Neural cell (in vitro differentiated cells): ENCODE data around the gene CEP72. TPM values are rescaled to one million over a fixed set of nuclear protein-coding genes. Genes with fewer than 3 reads are reported as not detected.

ENCODE experiments used
- H2AFZ ChIP-seq: fragments of 200-600, 300-800 bp; sonication (generic), shearing (Covaris generic); 2 replicates; pipeline ENCODE4 v1.6.0; 2014; ENCODE audit warnings: low read depth, mild to moderate bottlenecking, antibody characterized with exemption, low read length, moderate library complexity
- H3F3A ChIP-seq: fragments of 200-600 bp; shearing (Covaris generic); 2 replicates; pipeline ENCODE4 v1.6.1; 2016; ENCODE audit warnings: mild to moderate bottlenecking, moderate library complexity, mixed read lengths, antibody characterized with exemption, low read length; ENCODE audit not compliant: insufficient read depth, poor library complexity, severe bottlenecking
- H3K27ac ChIP-seq: fragments of 200-600, 300-800 bp; sonication (generic), shearing (Covaris generic); 2 replicates; pipeline ENCODE4 v1.5.1; 2014; ENCODE audit warnings: mild to moderate bottlenecking, low read length, moderate library complexity
- H3K27me3 ChIP-seq: fragments of 300-800, 200-600 bp; sonication (generic), shearing (Covaris generic); 2 replicates; pipeline ENCODE4 v1.6.0; 2014; ENCODE audit warnings: mild to moderate bottlenecking, low read depth, low read length, moderate library complexity; ENCODE audit not compliant: insufficient read depth
- H3K36me3 ChIP-seq: fragments of 300-800, 200-600 bp; sonication (generic), shearing (Covaris generic); 2 replicates; pipeline ENCODE4 v1.5.1; 2014; ENCODE audit warnings: mild to moderate bottlenecking, antibody characterized with exemption, low read length, moderate library complexity; ENCODE audit not compliant: insufficient read depth
- H3K4me2 ChIP-seq: fragments of 300-800, 200-600 bp; sonication (generic), shearing (Covaris generic); 2 replicates; pipeline ENCODE4 v1.6.0; 2014; ENCODE audit warnings: mild to moderate bottlenecking, low read length
- H3K4me3 ChIP-seq: fragments of 300-800, 200-600 bp; sonication (generic), shearing (Covaris generic); 2 replicates; pipeline ENCODE4 v1.5.1; 2014; ENCODE audit warnings: mild to moderate bottlenecking, low read length, moderate library complexity
- H3K79me2 ChIP-seq: fragments of 200-600 bp; shearing (Covaris generic); replicated peaks from 2 replicates; pipeline ENCODE4 v1.6.0; 2014; ENCODE audit warnings: mild to moderate bottlenecking, low read length, moderate library complexity; ENCODE audit not compliant: insufficient read depth
- H3K9ac ChIP-seq: fragments of 300-800, 200-600 bp; sonication (generic), shearing (Covaris generic); 2 replicates; pipeline ENCODE4 v1.6.1; 2016; ENCODE audit warnings: mild to moderate bottlenecking, low read length, mixed read lengths
- H3K9me2 ChIP-seq: fragments of 200-600 bp; shearing (Covaris generic); 2 replicates; pipeline ENCODE4 v1.6.1; 2016; ENCODE audit warnings: mild to moderate bottlenecking, low read length, mixed read lengths; ENCODE audit not compliant: insufficient read depth
- H3K9me3 ChIP-seq: fragments of 200-600, 300-800 bp; sonication (generic), shearing (Covaris generic); 2 replicates; pipeline ENCODE4 v1.6.1; 2016; ENCODE audit warnings: mild to moderate bottlenecking, mixed run types, low read length, moderate library complexity, mixed read lengths
- H4K20me1 ChIP-seq: fragments of 200-600 bp; shearing (Covaris generic); 2 replicates; pipeline ENCODE4 v1.6.1; 2016; ENCODE audit warnings: mild to moderate bottlenecking, mixed run types; ENCODE audit not compliant: insufficient read depth
- EP300 ChIP-seq: fragments of 450-650 bp; conservative IDR thresholded peaks from 2 replicates; pipeline ENCODE4 v1.6.1; 2014; ENCODE audit warnings: antibody characterized with exemption, mild to moderate bottlenecking, moderate library complexity; ENCODE audit not compliant: poor library complexity, severe bottlenecking
- EZH2 ChIP-seq: fragments of 200-600, 300-800 bp; shearing (Covaris generic), sonication (generic); IDR thresholded peaks from 2 replicates; pipeline ENCODE4 v1.6.1; 2014; ENCODE audit warnings: antibody characterized with exemption, low read length, borderline replicate concordance, mild to moderate bottlenecking; ENCODE audit not compliant: insufficient read depth, poor library complexity, severe bottlenecking
- MXI1 ChIP-seq: fragments of 450-650 bp; conservative IDR thresholded peaks from 2 replicates; pipeline ENCODE4 v1.6.1; 2014; ENCODE audit warnings: antibody characterized with exemption, mild to moderate bottlenecking; ENCODE audit not compliant: poor library complexity, severe bottlenecking
- POLR2AphosphoS5 ChIP-seq: IDR thresholded peaks from 2 replicates; pipeline ENCODE4 v1.6.1; 2012
- RAD21 ChIP-seq: fragments of 450-650 bp; conservative IDR thresholded peaks from 2 replicates; pipeline ENCODE4 v1.6.1; 2014; ENCODE audit warnings: antibody characterized with exemption, mild to moderate bottlenecking, moderate library complexity
- SMC3 ChIP-seq: fragments of 450-650 bp; conservative IDR thresholded peaks from 2 replicates; pipeline ENCODE4 v1.6.1; 2014; ENCODE audit warnings: antibody characterized with exemption, mild to moderate bottlenecking, moderate library complexity; ENCODE audit not compliant: poor library complexity
- TAF1 ChIP-seq: IDR thresholded peaks from 2 replicates; pipeline ENCODE4 v1.6.1; 2012; ENCODE audit warnings: low read depth
- polyA plus RNA-seq: library from polyadenylated mRNA; depleted of rRNA; stranded (reverse); fragments of >200 nt; gene quantifications from 2 replicates; pipeline ENCODE4 v1.2.3, GENCODE V29; 2014
- TF ChIP-seq, protein P1 (sequence below): IDR thresholded peaks from 2 replicates; pipeline ENCODE4 v1.6.1; 2012; ENCODE audit warnings: borderline replicate concordance
- TF ChIP-seq, protein P2 (sequence below): fragments of 450-650 bp; IDR thresholded peaks from 2 replicates; pipeline ENCODE4 v1.5.1; 2014; ENCODE audit warnings: antibody characterized with exemption, mild to moderate bottlenecking, moderate library complexity; ENCODE audit not compliant: poor library complexity, severe bottlenecking

CEP72 gene
- polyA plus RNA-seq, 1 donor from 2014 or later, result 5.9 TPM

DNA sequence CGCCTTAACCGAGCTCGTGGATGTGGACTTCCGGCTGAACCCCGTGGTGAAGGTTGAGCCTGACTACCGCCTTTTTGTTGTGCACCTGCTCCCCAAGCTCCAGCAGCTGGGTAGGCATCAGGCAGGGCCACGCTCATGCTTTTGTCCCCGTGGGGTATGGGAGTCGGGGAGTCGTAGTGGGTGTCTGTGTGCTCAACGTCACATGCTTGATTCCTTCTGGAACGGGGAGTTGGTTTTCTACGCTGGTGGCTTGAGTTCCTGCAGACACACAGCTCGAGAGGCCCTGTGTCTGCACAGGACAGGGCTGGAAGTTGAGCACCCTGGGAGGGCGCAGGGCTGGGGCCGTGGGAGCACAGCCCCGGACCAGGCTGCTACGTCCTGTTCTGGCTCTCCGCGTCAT lies 8.0 kb downstream of the CEP72 start:
- Histone ChIP-seq H3K4me2 (no peak overlapping the region), H3K27me3 (no peaks in the 10 kb centered on the region), H3K9me2 (no peaks in the 10 kb centered on the region), H3K9me3 (no peaks in the 10 kb centered on the region), H3F3A (no peaks in the 10 kb centered on the region), H3K4me3 (no peak overlapping the region), H2AFZ (no peak overlapping the region), H3K9ac (no peak overlapping the region), H3K79me2 (peaks cover 4% of the 10 kb centered on the region), H3K36me3 (no peaks in the 10 kb centered on the region), H3K27ac (no peak overlapping the region), H4K20me1 (no peaks in the 10 kb centered on the region)
- TF ChIP-seq TAF1 (no peak), POLR2AphosphoS5 (no peak), EP300 (no peak), SMC3 (no peak), RAD21 (no peak), EZH2 (no peak), MXI1 (no peak)
- TF ChIP-seq, protein P1, sequence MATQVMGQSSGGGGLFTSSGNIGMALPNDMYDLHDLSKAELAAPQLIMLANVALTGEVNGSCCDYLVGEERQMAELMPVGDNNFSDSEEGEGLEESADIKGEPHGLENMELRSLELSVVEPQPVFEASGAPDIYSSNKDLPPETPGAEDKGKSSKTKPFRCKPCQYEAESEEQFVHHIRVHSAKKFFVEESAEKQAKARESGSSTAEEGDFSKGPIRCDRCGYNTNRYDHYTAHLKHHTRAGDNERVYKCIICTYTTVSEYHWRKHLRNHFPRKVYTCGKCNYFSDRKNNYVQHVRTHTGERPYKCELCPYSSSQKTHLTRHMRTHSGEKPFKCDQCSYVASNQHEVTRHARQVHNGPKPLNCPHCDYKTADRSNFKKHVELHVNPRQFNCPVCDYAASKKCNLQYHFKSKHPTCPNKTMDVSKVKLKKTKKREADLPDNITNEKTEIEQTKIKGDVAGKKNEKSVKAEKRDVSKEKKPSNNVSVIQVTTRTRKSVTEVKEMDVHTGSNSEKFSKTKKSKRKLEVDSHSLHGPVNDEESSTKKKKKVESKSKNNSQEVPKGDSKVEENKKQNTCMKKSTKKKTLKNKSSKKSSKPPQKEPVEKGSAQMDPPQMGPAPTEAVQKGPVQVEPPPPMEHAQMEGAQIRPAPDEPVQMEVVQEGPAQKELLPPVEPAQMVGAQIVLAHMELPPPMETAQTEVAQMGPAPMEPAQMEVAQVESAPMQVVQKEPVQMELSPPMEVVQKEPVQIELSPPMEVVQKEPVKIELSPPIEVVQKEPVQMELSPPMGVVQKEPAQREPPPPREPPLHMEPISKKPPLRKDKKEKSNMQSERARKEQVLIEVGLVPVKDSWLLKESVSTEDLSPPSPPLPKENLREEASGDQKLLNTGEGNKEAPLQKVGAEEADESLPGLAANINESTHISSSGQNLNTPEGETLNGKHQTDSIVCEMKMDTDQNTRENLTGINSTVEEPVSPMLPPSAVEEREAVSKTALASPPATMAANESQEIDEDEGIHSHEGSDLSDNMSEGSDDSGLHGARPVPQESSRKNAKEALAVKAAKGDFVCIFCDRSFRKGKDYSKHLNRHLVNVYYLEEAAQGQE, result no peak
- TF ChIP-seq, protein P2, sequence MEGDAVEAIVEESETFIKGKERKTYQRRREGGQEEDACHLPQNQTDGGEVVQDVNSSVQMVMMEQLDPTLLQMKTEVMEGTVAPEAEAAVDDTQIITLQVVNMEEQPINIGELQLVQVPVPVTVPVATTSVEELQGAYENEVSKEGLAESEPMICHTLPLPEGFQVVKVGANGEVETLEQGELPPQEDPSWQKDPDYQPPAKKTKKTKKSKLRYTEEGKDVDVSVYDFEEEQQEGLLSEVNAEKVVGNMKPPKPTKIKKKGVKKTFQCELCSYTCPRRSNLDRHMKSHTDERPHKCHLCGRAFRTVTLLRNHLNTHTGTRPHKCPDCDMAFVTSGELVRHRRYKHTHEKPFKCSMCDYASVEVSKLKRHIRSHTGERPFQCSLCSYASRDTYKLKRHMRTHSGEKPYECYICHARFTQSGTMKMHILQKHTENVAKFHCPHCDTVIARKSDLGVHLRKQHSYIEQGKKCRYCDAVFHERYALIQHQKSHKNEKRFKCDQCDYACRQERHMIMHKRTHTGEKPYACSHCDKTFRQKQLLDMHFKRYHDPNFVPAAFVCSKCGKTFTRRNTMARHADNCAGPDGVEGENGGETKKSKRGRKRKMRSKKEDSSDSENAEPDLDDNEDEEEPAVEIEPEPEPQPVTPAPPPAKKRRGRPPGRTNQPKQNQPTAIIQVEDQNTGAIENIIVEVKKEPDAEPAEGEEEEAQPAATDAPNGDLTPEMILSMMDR, result no peak

DNA sequence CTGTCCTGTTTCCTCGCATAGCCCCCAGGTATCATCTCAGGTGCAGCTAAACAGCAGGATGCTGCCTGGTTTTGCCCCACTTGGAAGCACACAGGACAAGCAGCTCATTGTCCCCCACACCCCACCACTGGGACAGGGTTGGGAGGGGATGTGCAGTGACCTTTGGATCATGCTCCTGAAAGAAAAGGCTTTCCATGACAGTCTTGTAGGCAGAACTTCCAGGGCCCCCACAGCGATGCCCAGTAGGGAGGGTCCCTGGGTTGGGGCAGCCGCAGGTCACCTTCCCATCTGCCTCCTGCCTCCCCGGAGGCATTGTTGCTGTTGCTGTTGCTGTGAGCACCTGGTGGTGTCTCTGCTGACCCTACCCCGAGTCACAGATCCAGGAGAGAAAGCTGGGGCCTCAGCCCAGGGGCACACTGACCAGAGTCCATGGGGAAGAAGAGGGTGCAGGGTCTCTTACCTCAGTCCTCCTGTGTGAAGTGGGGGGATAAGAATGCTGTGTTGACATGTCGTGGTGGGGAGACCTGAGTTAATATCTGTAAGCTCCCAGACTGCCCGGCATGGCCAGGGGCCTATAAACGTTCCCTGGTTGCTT lies 8.5 kb downstream of the CEP72 start:
- H3K9ac ChIP-seq, result no peak overlapping the region
- peaks cover 4% of the 10 kb centered on the region for H3K79me2 ChIP-seq
- H3K36me3 ChIP-seq, result no peaks in the 10 kb centered on the region
- no peaks in the 10 kb centered on the region for H3K9me3 ChIP-seq
- no peak overlapping the region for H3K27ac ChIP-seq
- H3K27me3 ChIP-seq, result no peaks in the 10 kb centered on the region
- H3K4me3 ChIP-seq, result no peak overlapping the region
- H4K20me1 ChIP-seq, result no peaks in the 10 kb centered on the region
- H3F3A ChIP-seq, result no peaks in the 10 kb centered on the region
- no peak overlapping the region for H3K4me2 ChIP-seq
- no peaks in the 10 kb centered on the region for H3K9me2 ChIP-seq
- H2AFZ ChIP-seq, result no peak overlapping the region
- no peak for TF ChIP-seq MXI1
- no peak for TF ChIP-seq SMC3
- TF ChIP-seq TAF1, result no peak
- no peak for TF ChIP-seq POLR2AphosphoS5
- no peak for TF ChIP-seq EP300
- TF ChIP-seq EZH2, result no peak
- TF ChIP-seq RAD21, result no peak
- TF ChIP-seq, protein P1, result no peak
- TF ChIP-seq, protein P2, result no peak
